Activated CD4-positive, alpha-beta T cell treated with anti-CD3 and anti-CD28 coated beads, Interleukin-2, Interleukin-6, amounts not matched to agents 100 ng/mL and 50 ng/mL, durations not matched to agents 16 hours and 8 hours (primary cell): ENCODE data around the gene EFCAB7.

Source experiments
- DNase-seq: peaks from one replicate; pipeline ENCODE4 v3.0.0-alpha.2; 2020

Gene EFCAB7

DNA sequence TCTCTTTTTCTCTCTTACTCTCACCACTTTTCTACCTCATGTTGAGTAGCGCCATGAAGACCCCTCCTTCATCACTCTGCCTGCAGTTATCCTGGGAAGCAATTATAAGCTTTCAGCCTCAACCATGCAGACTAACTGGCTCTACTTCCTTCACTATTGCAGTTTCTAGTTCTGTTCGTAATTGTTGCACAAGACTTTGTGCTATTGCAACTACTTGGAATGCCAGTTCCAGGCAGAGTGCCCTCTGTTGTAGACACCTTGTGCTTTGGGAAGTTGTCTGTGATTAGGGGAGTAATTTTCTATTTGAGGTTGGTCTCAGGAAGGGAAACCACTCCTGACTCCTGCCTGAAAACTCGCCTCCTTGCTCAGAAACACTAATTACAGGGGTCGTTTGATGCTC, 89.2 kb downstream of the EFCAB7 start:
- no peak for DNase-seq

DNA sequence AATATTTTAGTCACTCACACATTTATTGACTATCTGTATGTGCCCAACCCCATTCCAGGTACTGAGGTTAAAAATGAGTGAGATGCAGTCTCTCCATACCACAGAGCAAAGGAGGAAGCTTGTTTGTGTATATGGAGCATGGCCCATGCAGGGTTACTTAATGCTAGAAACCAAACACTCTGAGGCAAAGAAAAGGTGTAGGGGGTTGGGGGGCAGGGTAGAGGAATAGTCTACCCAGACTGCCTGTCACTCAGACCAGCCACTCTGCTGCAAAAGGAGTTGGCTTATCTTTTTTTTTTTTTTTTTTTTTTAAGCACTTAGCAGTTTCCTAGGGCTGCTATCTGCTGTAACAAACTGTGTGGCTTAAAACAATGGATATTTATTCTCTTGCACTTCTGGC, 89.6 kb downstream of the EFCAB7 start:
- DNase-seq: no peak

DNA sequence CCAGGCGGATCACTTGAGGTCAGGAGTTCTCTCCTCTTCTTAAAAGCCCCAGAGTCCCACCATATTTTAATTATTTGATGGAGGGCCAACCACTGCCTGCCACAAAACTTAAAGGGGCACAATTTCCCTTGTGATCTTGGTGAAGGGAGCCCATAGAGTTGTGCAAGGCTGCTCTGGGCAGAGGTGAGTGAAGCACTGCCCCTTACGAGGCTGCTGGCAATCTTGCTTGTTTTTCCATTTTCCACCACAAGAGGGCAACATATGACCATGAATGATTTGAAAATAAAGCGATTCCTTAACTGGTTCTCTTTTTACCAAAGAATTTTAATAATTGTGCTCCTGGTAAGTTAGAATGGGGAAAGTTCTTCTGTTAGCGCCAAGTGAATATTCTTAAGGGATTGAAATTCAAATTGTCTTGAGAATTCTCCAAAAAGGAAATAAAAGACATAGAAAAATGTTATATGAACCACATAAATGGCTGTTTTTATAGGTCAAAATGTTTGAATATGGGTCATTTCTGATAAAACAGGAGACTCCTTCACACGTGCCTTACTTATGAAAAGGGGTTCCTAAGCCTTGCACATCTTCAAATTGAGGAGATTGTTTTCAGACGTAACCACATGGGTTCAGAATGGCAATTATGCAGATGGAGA, 92.6 kb downstream of the EFCAB7 start:
- DNase-seq: peak; percentile 78

DNA sequence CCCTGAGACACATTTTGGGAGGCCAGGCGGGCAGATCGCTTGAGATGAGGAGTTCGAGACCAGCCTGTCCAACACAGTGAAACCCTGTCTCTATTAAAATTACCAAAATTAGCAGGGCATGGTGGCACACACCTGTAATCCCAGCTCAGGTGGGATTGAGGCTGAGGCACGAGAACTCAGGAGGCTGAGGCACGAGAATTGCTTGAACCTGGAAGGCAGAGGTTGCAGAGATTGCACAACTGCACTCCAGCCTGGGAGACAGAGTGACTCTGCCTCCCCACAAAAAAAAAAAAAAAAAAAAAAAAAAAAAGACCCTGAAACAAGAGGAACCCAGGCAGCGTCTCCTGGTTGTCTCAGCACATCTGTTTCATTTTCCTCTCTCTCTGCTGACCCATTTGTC, 94.1 kb downstream of the EFCAB7 start:
- DNase-seq: no peak

DNA sequence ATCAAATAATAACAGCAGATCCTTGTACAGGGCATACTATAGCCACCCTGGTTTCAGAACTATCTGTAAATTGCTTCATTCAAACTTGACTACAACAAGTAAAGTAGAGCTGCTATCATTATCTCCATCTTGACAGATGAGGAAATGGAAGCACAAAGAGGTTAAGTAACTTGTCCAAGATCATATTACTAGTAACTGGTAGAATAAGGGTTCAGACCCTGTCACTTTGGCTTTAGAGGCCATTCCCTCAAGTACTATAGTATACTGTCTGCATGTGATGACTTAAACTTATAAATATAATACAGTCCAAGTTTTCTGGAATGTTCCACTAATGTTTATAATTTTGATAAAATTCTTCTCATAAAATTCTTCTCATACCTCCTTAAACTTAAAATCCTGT, 94.7 kb downstream of the EFCAB7 start:
- DNase-seq: no peak

DNA sequence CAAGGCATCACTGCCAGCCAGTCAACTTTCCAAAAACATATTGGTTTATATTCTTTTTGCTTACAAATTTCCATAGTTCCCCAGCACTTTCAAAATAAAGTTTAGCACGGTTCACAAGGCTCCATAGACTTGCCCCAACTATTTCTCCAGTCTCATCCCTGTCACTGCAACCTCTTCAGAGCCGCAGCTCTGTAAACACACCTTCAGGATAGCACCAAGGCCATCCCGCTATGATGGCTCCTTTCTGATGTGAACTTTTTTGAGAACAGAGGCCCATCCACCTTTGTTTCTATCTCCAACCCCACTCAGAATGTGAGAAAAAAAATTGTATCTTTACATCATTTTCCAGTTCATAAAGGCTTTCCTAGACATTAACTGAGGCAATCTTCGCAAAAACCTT, 96.2 kb downstream of the EFCAB7 start:
- DNase-seq: no peak

DNA sequence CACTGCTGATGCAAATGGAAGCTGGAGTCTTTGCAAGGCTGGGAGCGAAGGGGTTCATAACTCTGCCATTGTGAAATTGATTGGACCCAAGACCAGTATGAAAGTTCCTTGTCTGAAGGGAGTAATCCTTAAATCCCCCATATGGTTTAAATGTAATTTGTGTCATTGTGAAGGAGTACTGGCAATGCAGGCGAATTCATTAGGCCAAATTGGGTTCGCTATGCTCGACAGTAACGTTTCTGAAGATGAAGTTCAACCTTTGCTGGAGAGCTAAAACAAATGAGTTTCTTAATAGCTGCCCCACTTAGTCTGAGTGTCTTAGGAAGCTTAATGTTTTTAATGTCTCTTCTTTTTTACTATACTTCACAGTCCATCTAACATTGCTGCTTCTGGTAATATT, 97.3 kb downstream of the EFCAB7 start:
- DNase-seq: no peak

DNA sequence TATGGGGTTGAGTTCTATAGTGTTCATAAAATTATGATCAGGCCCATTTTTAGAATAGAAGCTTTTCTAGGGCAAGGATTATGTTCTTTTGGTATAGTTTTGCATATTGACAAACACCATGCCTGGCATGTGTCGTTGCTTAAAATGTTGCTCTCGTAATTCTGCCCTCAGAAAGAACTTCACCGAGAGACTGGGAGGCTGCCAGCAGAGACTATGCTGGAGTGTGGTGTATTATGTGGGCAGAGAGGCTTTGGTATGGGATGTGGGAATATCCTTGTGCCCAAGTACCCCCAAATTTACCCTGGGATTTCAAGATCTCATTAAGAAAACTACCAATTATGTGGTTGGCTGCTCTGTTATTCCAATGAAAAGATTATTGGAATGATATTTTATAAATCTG, 97.8 kb downstream of the EFCAB7 start:
- DNase-seq: no peak

DNA sequence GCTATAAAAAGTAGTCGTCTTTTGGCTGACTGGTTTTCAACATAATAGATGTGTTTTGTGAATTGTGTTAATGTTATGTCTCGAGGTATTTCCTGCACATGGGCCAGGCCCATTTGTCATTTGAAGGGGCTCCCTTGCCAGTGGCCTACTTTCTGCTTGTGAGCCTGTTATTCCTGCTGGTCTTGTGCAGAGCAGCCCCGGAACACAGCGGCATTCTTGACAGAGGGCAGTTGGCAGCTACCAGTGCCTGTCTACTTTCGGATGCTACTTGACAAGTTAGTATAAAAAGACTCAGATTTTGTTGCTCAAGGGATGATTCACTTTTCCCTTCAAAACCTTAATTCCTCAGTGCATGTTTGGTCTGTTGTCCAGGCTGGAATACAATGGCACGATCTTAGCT, 98.4 kb downstream of the EFCAB7 start:
- DNase-seq: no peak
